Stomach smooth muscle (tissue), 2 donors: ENCODE data around the gene CDR2L.

Experiments used
- H3K27ac ChIP-seq: one replicate; pipeline ENCODE4 v1.7.0; 2013; ENCODE audit warnings: mild to moderate bottlenecking, low read length, inconsistent platforms
- H3K27me3 ChIP-seq, 2 donors: one replicate each; pipeline ENCODE4 v1.7.0; 2013; ENCODE audit warnings: low read length in 2 of 2; ENCODE audit not compliant: insufficient read depth in 2 of 2, control insufficient read depth in 1 of 2
- H3K36me3 ChIP-seq, 2 donors: one replicate each; pipeline ENCODE4 v1.7.0; 2013; ENCODE audit warnings: low read length in 2 of 2; ENCODE audit not compliant: control insufficient read depth in 2 of 2, insufficient read depth in 2 of 2
- H3K4me1 ChIP-seq: one replicate; pipeline ENCODE4 v1.7.0; 2013; ENCODE audit warnings: low read length; ENCODE audit not compliant: control insufficient read depth, insufficient read depth
- H3K4me3 ChIP-seq, 2 donors: one replicate each; pipeline ENCODE4 v1.7.0; 2013; ENCODE audit warnings: low read length in 2 of 2
- H3K9ac ChIP-seq, 2 donors: one replicate each; pipeline ENCODE4 v1.7.0; 2013; ENCODE audit warnings: low read length in 2 of 2, mild to moderate bottlenecking in 1 of 2
- H3K9me3 ChIP-seq, 2 donors: one replicate each; pipeline ENCODE4 v1.7.0; 2013; ENCODE audit warnings: low read length in 2 of 2; ENCODE audit not compliant: control insufficient read depth in 2 of 2
- donor health status: healthy.
- donor health status: Pancreatic carcinoma.

CDR2L gene

GRCh38 chr17:74971069-74971841 lies 16.2 kb upstream of the CDR2L start:
- H3K27ac ChIP-seq = peak overlapping the region; percentile 18

GRCh38 chr17:74971842-74972106 lies 15.7 kb upstream of the CDR2L start:
- Histone ChIP-seq H3K27ac (no peak overlapping the region), H3K27me3 (peaks cover 2 to 4% of the 10 kb centered on the region in 2 donors), H3K9ac (peak overlapping the region; percentile 51 to 60), H3K4me1 (peaks cover 17% of the 10 kb centered on the region), H3K4me3 (peak overlapping the region; percentile 49 to 78), H3K36me3 (no peaks in the 10 kb centered on the region), H3K9me3 (no peaks in the 10 kb centered on the region)

More at GRCh38 chr17:74971069-74971841, 16.2 kb upstream of the CDR2L start:
- Histone ChIP-seq H3K4me1 (peaks cover 17% of the 10 kb centered on the region), H3K9me3 (no peaks in the 10 kb centered on the region), H3K4me3 (peak overlapping the region; percentile 49 to 78), H3K36me3 (no peaks in the 10 kb centered on the region), H3K9ac (peak overlapping the region; percentile 51 to 60), H3K27me3 (peaks cover 2 to 4% of the 10 kb centered on the region in 2 donors)

- H3K27ac ChIP-seq = no peak within 1 kb of the TSS
These were observed 15.1 kb upstream of the CDR2L start, which contains the start of gene HID1 for GRCh38 chr17:74972107-74972972. TSS of gene HID1 (minus strand) at chr17:74972759. CDS start at chr17:74972656, 103 bp downstream.

GRCh38 chr17:74972973-74973328 lies 14.5 kb upstream of the CDR2L start:
- Histone ChIP-seq H3K36me3 (no peaks in the 10 kb centered on the region), H3K9me3 (no peaks in the 10 kb centered on the region), H3K4me3 (peak overlapping the region; percentile 60 to 78), H3K27ac (no peak overlapping the region), H3K4me1 (peaks cover 17% of the 10 kb centered on the region), H3K27me3 (peaks cover 2 to 4% of the 10 kb centered on the region in 2 donors), H3K9ac (no peak overlapping the region)

More at GRCh38 chr17:74972107-74972972, 15.1 kb upstream of the CDR2L start, which contains the start of gene HID1:
- Histone ChIP-seq H3K36me3 (no peaks in the 10 kb centered on the region), H3K9ac (peak within 1 kb of the TSS; percentile 51 to 60), H3K4me3 (peak within 1 kb of the TSS; percentile 60 to 78), H3K27me3 (peaks cover 2 to 4% of the 10 kb centered on the region in 2 donors), H3K9me3 (no peaks in the 10 kb centered on the region), H3K4me1 (peaks cover 17% of the 10 kb centered on the region)

- H3K9me3 ChIP-seq = no peaks in the 10 kb centered on the region
- no peak overlapping the region for H3K27ac ChIP-seq
- peaks cover 15% of the 10 kb centered on the region for H3K4me1 ChIP-seq
- H3K9ac ChIP-seq = no peak overlapping the region
- no peak overlapping the region for H3K4me3 ChIP-seq
- peaks cover 0 to 4% of the 10 kb centered on the region in 2 donors for H3K27me3 ChIP-seq
- no peaks in the 10 kb centered on the region for H3K36me3 ChIP-seq
These were observed 11.5 kb upstream of the CDR2L start for GRCh38 chr17:74975943-74976342.

GRCh38 chr17:74977802-74978201 lies 9.6 kb upstream of the CDR2L start:
- Histone ChIP-seq H3K36me3 (no peaks in the 10 kb centered on the region), H3K9ac (peak overlapping the region in 1 of 2 donors; percentile 15), H3K27ac (no peak overlapping the region), H3K9me3 (no peaks in the 10 kb centered on the region), H3K27me3 (peaks cover 0 to 1% of the 10 kb centered on the region in 2 donors), H3K4me1 (peaks cover 18% of the 10 kb centered on the region), H3K4me3 (no peak overlapping the region)

- Histone ChIP-seq H3K4me1 (peaks cover 16% of the 10 kb centered on the region), H3K4me3 (no peak overlapping the region), H3K27me3 (no peaks in the 10 kb centered on the region), H3K9ac (peak overlapping the region in 1 of 2 donors; percentile 15), H3K9me3 (no peaks in the 10 kb centered on the region), H3K36me3 (no peaks in the 10 kb centered on the region), H3K27ac (no peak overlapping the region)
These were observed 9.2 kb upstream of the CDR2L start for GRCh38 chr17:74978240-74978639.

GRCh38 chr17:74979408-74980146 lies 7.9 kb upstream of the CDR2L start:
- Histone ChIP-seq H3K4me3 (no peak overlapping the region), H3K36me3 (no peaks in the 10 kb centered on the region), H3K27ac (no peak overlapping the region), H3K4me1 (peaks cover 16% of the 10 kb centered on the region), H3K9me3 (no peaks in the 10 kb centered on the region), H3K27me3 (no peaks in the 10 kb centered on the region), H3K9ac (no peak overlapping the region)

- H3K27ac ChIP-seq = peak overlapping the region; percentile 90
- no peaks in the 10 kb centered on the region for H3K36me3 ChIP-seq
- H3K9ac ChIP-seq = peak overlapping the region; percentile 77 to 88
- peak overlapping the region; percentile 86 to 89 for H3K4me3 ChIP-seq
- H3K9me3 ChIP-seq = no peaks in the 10 kb centered on the region
- H3K27me3 ChIP-seq = no peaks in the 10 kb centered on the region
- H3K4me1 ChIP-seq = peaks cover 16% of the 10 kb centered on the region
These were observed 6.0 kb upstream of the CDR2L start for GRCh38 chr17:74981318-74981978.
